WTC11 (cell line): Measurements from ENCODE around the gene ASTN2. TPM values are rescaled to one million over a fixed set of nuclear protein-coding genes. Genes with fewer than 3 reads are reported as not detected.

Experiments used
- ATAC-seq: fragments of 200-7000 bp; cut with Tn5 transposase; 2 replicates; pipeline ENCODE4 v1.10.0; 2021; ENCODE audit warnings: mild to moderate bottlenecking, moderate library complexity
- CTCF ChIA-PET: fragments of 300-600 bp; sonication (Branson Sonifier 250); formaldehyde crosslinking; loops from one replicate; lab custom pipeline; 2021; ENCODE audit warnings: antibody characterized with exemption; lab: Charles Lee
- POLR2A ChIA-PET: fragments of 350-600 bp; sonication (Branson Sonifier 250); formaldehyde crosslinking; loops from one replicate; lab custom pipeline; 2021; ENCODE audit warnings: antibody characterized with exemption; lab: Charles Lee
- DNase-seq: peaks from one replicate; pipeline ENCODE4 v3.0.0; 2021; ENCODE audit warnings: low spot score
- H3K27ac Mint-ChIP-seq: 2 replicates; pipeline ENCODE4 v1.8.0; 2021; ENCODE audit warnings: mixed read lengths
- H3K27me3 Mint-ChIP-seq: 2 replicates; pipeline ENCODE4 v1.8.0; 2021; ENCODE audit warnings: low read depth, mild to moderate bottlenecking, moderate library complexity, mixed read lengths
- H3K36me3 Mint-ChIP-seq: 2 replicates; pipeline ENCODE4 v1.8.0; 2021; ENCODE audit warnings: mixed read lengths
- H3K4me1 Mint-ChIP-seq: 2 replicates; pipeline ENCODE4 v1.8.0; 2022; ENCODE audit warnings: mixed read lengths
- H3K4me3 Mint-ChIP-seq: 2 replicates; pipeline ENCODE4 v1.8.0; 2021; ENCODE audit warnings: mild to moderate bottlenecking, moderate library complexity, mixed read lengths
- H3K9me3 Mint-ChIP-seq: 2 replicates; pipeline ENCODE4 v1.8.0; 2021; ENCODE audit warnings: mixed read lengths
- ATF2 ChIP-seq: sonication (generic); formaldehyde crosslinking; IDR thresholded peaks from 2 replicates; pipeline ENCODE4 v1.8.1; 2022; ENCODE audit warnings: low read depth, missing genetic modification reagents, borderline replicate concordance
- CREM ChIP-seq: sonication (generic); formaldehyde crosslinking; IDR thresholded peaks from 2 replicates; pipeline ENCODE4 v1.8.1; 2022; ENCODE audit warnings: mild to moderate bottlenecking, missing genetic modification reagents, moderate library complexity
- NFATC4 ChIP-seq: fragments of 250-450 bp; sonication (Bioruptor Pico); IDR thresholded peaks from 2 replicates; pipeline ENCODE4 v1.9.0; 2021; ENCODE audit warnings: mild to moderate bottlenecking
- RELA ChIP-seq: sonication (generic); formaldehyde crosslinking; IDR thresholded peaks from 2 replicates; pipeline ENCODE4 v1.8.1; 2022; ENCODE audit warnings: missing genetic modification reagents, mild to moderate bottlenecking, borderline replicate concordance
- TP53 ChIP-seq: sonication (generic); formaldehyde crosslinking; IDR thresholded peaks from 2 replicates; pipeline ENCODE4 v1.8.1; 2023; ENCODE audit warnings: mild to moderate bottlenecking, missing genetic modification reagents
- USF2 ChIP-seq: sonication (generic); formaldehyde crosslinking; IDR thresholded peaks from 2 replicates; pipeline ENCODE4 v1.8.1; 2023; ENCODE audit warnings: mild to moderate bottlenecking, missing genetic modification reagents, moderate library complexity
- ZNF281 ChIP-seq: sonication (generic); formaldehyde crosslinking; IDR thresholded peaks from 2 replicates; pipeline ENCODE4 v1.8.0; 2023; ENCODE audit warnings: mild to moderate bottlenecking, missing genetic modification reagents
- ZNF423 ChIP-seq: fragments of 250-450 bp; sonication (Bioruptor Pico); IDR thresholded peaks from 2 replicates; pipeline ENCODE4 v2.1.2; 2022; ENCODE audit warnings: mild to moderate bottlenecking, moderate library complexity
- ZNF532 ChIP-seq: fragments of 250-450 bp; sonication (Bioruptor Pico); IDR thresholded peaks from 2 replicates; pipeline ENCODE4 v1.9.0; 2021; ENCODE audit warnings: mild to moderate bottlenecking, borderline replicate concordance
- total RNA-seq: library from RNA; stranded (reverse); gene quantifications from 3 replicates; pipeline ENCODE4 v1.2.3, GENCODE V29; 2021
- TF ChIP-seq, protein P1 (sequence below): fragments of 250-450 bp; sonication (Bioruptor Pico); IDR thresholded peaks from 2 replicates; pipeline ENCODE4 v2.1.2; 2022; ENCODE audit warnings: mild to moderate bottlenecking, moderate library complexity
- TF ChIP-seq, protein P2 (sequence below): sonication (generic); formaldehyde crosslinking; IDR thresholded peaks from 2 replicates; pipeline ENCODE4 v1.8.1; 2022; ENCODE audit warnings: low read depth, mild to moderate bottlenecking, moderate library complexity, missing genetic modification reagents, borderline replicate concordance
- TF ChIP-seq, protein P3 (sequence below): sonication (generic); formaldehyde crosslinking; IDR thresholded peaks from 2 replicates; pipeline ENCODE4 v1.8.0; 2023; ENCODE audit warnings: missing genetic modification reagents

ASTN2 gene
- total RNA-seq, 1 experiment from 2014 or later = 16.2 TPM

DNA sequence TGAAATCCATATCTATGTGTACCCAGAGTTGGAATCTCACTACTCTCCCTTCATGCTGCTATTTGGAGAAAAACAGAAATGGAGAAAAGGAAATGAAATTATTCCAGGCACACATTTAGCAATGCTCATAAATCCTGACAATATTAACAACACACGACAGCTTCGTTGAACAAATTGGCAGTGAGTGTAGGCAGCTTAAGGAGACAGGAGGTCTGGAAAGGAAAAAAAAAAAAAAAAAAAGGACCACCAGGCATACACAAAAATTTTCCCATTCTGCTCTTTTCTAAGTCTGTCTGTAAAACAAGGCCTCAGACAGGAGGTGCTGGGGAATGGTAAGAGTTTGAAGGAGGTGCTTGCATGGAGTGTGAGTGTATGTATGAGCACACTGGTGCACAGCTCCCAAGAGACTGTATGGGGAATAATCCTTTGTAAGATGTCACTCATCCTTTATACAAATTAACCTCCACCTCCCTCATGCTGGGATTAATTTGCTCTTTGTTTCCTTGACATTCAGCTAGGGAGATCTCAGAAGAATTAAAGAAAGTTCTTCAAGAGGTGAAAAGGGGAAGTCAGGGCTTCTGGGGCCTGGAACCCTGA is 78.9 kb downstream of the ASTN2 start:
- DNase-seq (no peak), ATAC-seq (no peak)
- no peaks in the 10 kb centered on the region; the same call in 1 of the 2 replicates for H3K27me3 Mint-ChIP-seq
- TF ChIP-seq CREM (CRISPR knock-in tag) = no peak
- TF ChIP-seq, all 79 proteins: peak for 0
- Mint-ChIP-seq H3K36me3 (no peaks in the 10 kb centered on the region), H3K27ac (no peak overlapping the region), H3K4me3 (no peak overlapping the region), H3K4me1 (peaks cover 10% of the 10 kb centered on the region), H3K9me3 (no peaks in the 10 kb centered on the region)
- ChIA-PET CTCF (no interaction called here), POLR2A (interaction anchor here (0.6 kb wide), 1 partner anchor 843 kb away, joined by 5 read pairs; no protein-coding TSS in a partner anchor)

- Mint-ChIP-seq H3K27ac (no peak overlapping the region), H3K36me3 (no peaks in the 10 kb centered on the region), H3K4me3 (no peak overlapping the region), H3K27me3 (no peaks in the 10 kb centered on the region; the same call in 1 of the 2 replicates), H3K4me1 (peaks cover 12% of the 10 kb centered on the region), H3K9me3 (no peaks in the 10 kb centered on the region)
- TF ChIP-seq, protein P1, sequence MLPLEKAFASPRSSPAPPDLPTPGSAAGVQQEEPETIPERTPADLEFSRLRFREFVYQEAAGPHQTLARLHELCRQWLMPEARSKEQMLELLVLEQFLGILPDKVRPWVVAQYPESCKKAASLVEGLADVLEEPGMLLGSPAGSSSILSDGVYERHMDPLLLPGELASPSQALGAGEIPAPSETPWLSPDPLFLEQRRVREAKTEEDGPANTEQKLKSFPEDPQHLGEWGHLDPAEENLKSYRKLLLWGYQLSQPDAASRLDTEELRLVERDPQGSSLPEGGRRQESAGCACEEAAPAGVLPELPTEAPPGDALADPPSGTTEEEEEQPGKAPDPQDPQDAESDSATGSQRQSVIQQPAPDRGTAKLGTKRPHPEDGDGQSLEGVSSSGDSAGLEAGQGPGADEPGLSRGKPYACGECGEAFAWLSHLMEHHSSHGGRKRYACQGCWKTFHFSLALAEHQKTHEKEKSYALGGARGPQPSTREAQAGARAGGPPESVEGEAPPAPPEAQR (CRISPR knock-in tag) = no peak
- no peak for TF ChIP-seq USF2 (CRISPR knock-in tag)
- TF ChIP-seq CREM (CRISPR knock-in tag) = no peak
- TF ChIP-seq ZNF423 (CRISPR knock-in tag) = no peak
- TF ChIP-seq, protein P2, sequence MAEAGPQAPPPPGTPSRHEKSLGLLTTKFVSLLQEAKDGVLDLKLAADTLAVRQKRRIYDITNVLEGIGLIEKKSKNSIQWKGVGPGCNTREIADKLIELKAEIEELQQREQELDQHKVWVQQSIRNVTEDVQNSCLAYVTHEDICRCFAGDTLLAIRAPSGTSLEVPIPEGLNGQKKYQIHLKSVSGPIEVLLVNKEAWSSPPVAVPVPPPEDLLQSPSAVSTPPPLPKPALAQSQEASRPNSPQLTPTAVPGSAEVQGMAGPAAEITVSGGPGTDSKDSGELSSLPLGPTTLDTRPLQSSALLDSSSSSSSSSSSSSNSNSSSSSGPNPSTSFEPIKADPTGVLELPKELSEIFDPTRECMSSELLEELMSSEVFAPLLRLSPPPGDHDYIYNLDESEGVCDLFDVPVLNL (CRISPR knock-in tag) = no peak
- TF ChIP-seq TP53 (CRISPR knock-in tag) = no peak
- no peak for TF ChIP-seq ZNF532 (CRISPR knock-in tag)
- no peak for TF ChIP-seq RELA (CRISPR knock-in tag)
- CTCF ChIA-PET = no interaction called here
- peak; percentile 78 for ATAC-seq
- POLR2A ChIA-PET = no interaction called here
- peak; percentile 21 for DNase-seq
Observed at GRCh38 chr9:117334101-117334500, 80.8 kb downstream of the ASTN2 start.

- peaks cover 11% of the 10 kb centered on the region for H3K4me1 Mint-ChIP-seq
- no peak for ATAC-seq
- TF ChIP-seq ZNF281 (CRISPR knock-in tag) = no peak
- no peak for TF ChIP-seq ATF2 (CRISPR knock-in tag)
- TF ChIP-seq, protein P3, sequence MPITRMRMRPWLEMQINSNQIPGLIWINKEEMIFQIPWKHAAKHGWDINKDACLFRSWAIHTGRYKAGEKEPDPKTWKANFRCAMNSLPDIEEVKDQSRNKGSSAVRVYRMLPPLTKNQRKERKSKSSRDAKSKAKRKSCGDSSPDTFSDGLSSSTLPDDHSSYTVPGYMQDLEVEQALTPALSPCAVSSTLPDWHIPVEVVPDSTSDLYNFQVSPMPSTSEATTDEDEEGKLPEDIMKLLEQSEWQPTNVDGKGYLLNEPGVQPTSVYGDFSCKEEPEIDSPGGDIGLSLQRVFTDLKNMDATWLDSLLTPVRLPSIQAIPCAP (CRISPR knock-in tag) = no peak
- TF ChIP-seq NFATC4 (CRISPR knock-in tag) = no peak
- TF ChIP-seq, all 79 proteins: peak for 0
- DNase-seq = no peak
- no peaks in the 10 kb centered on the region; the same call in 1 of the 2 replicates for H3K27me3 Mint-ChIP-seq
- POLR2A ChIA-PET = no interaction called here
- CTCF ChIA-PET = interaction anchor here (1.7 kb wide), 1 partner anchor 86 kb away, joined by 4 read pairs; no protein-coding TSS in a partner anchor
- H3K9me3 Mint-ChIP-seq = no peaks in the 10 kb centered on the region
- no peaks in the 10 kb centered on the region for H3K36me3 Mint-ChIP-seq
- no peak overlapping the region for H3K4me3 Mint-ChIP-seq
- no peak overlapping the region for H3K27ac Mint-ChIP-seq
Observed at GRCh38 chr9:117325831-117326230, 89.0 kb downstream of the ASTN2 start.
